MM.1S (cell line): ENCODE data around the gene CFAP45.

ENCODE experiments used
- DNase-seq: peaks from one replicate; pipeline ENCODE4 v3.0.0-alpha.2; 2015
- H2AFZ ChIP-seq: fragments of 300-600 bp; sonication (generic); 2 replicates; pipeline ENCODE4 v1.6.0; 2016; ENCODE audit warnings: antibody characterized with exemption, low read length
- H3F3A ChIP-seq: fragments of 300-600 bp; sonication (generic); 2 replicates; pipeline ENCODE4 v1.6.1; 2016; ENCODE audit warnings: mild to moderate bottlenecking, antibody characterized with exemption, low read length, moderate library complexity, mixed read lengths; ENCODE audit not compliant: insufficient read depth
- H3K27ac ChIP-seq: fragments of 300-600 bp; sonication (generic); 2 replicates; pipeline ENCODE4 v1.5.1; 2016; ENCODE audit warnings: mild to moderate bottlenecking, low read length
- H3K27me3 ChIP-seq: fragments of 300-600 bp; sonication (generic); replicated peaks from 2 replicates; pipeline ENCODE4 v1.6.0; 2016; ENCODE audit warnings: low read length; ENCODE audit not compliant: insufficient read depth
- H3K36me3 ChIP-seq: fragments of 300-600 bp; sonication (generic); replicated peaks from 2 replicates; pipeline ENCODE4 v1.6.1; 2016; ENCODE audit warnings: mild to moderate bottlenecking, low read length, mixed read lengths; ENCODE audit not compliant: insufficient read depth
- H3K4me1 ChIP-seq: fragments of 300-600 bp; sonication (generic); 2 replicates; pipeline ENCODE4 v1.6.1; 2016; ENCODE audit warnings: low read length, mixed read lengths
- H3K4me2 ChIP-seq: fragments of 300-600 bp; sonication (generic); 2 replicates; pipeline ENCODE4 v1.6.0; 2016; ENCODE audit warnings: low read depth, low read length
- H3K4me3 ChIP-seq: fragments of 300-600 bp; sonication (generic); 2 replicates; pipeline ENCODE4 v1.5.1; 2016; ENCODE audit warnings: low read length, mixed read lengths
- H3K79me2 ChIP-seq: fragments of 300-600 bp; sonication (generic); 2 replicates; pipeline ENCODE4 v1.6.1; 2016; ENCODE audit warnings: mixed run types, low read length, mixed read lengths
- H3K9ac ChIP-seq: fragments of 300-600 bp; sonication (generic); 2 replicates; pipeline ENCODE4 v1.6.1; 2016; ENCODE audit warnings: low read length, mixed read lengths
- H3K9me2 ChIP-seq: fragments of 300-600 bp; sonication (generic); replicated peaks from 2 replicates; pipeline ENCODE4 v1.6.1; 2016; ENCODE audit warnings: mild to moderate bottlenecking, low read length, mixed read lengths; ENCODE audit not compliant: insufficient read depth
- H3K9me3 ChIP-seq: fragments of 300-600 bp; sonication (generic); replicated peaks from 2 replicates; pipeline ENCODE4 v1.6.1; 2016; ENCODE audit warnings: mild to moderate bottlenecking, low read length, mixed read lengths; ENCODE audit not compliant: insufficient read depth
- H4K20me1 ChIP-seq: fragments of 300-600 bp; sonication (generic); 2 replicates; pipeline ENCODE4 v1.6.1; 2016; ENCODE audit warnings: mild to moderate bottlenecking, low read length, moderate library complexity, mixed read lengths; ENCODE audit not compliant: insufficient read depth
- EZH2 ChIP-seq: fragments of 300-600 bp; sonication (generic); optimal IDR thresholded peaks from 2 replicates; pipeline ENCODE3; 2017; ENCODE audit warnings: low read depth, mild to moderate bottlenecking, antibody characterized with exemption, low read length, mixed read lengths
- EZH2phosphoT487 ChIP-seq: fragments of 300-600 bp; sonication (generic); IDR thresholded peaks from 2 replicates; pipeline ENCODE4 v1.6.1; 2018; ENCODE audit warnings: antibody characterized with exemption, low read length
- TF ChIP-seq, protein P1 (sequence below): fragments of 300-600 bp; sonication (generic); IDR thresholded peaks from 2 replicates; pipeline ENCODE4 v1.5.1; 2016; ENCODE audit warnings: antibody characterized with exemption, low read length, mixed read lengths

CFAP45 gene

DNA sequence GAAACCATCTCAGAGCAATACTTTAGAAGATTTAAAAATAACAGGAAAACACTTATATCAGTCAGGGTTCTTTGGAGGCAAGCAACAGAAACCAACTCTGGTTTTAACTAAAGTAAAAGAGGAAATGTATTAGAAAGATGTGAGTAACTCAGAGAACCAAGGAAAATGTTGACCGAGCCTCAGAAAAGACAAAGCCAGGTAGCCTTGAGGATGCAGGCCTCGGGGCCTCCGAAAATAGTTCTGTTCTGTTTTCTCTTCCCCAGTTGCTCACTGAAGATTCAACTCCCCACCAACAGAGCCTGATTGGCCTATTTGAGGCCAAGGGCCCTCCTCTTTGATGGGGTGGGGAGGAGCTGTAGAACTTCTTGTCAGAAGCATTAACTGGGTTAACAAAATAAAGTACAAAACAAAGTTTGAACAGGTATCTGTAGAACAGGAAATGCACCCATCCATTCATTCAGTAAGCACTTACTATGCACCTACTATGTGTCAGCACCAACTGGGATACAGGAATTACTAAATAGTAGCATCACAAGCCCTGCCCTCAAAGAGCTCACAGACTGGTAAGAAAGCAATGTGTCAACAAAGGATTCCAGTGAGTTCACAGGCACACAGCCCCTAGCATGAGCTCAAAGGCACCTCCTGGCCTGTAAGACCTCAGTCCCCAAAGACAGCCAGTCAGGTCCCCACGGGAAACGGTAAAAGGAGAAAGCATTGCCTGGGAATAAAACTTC is 60.7 kb downstream of the CFAP45 start:
- H3K4me2 ChIP-seq: no peak overlapping the region
- no peaks in the 10 kb centered on the region for H3K27me3 ChIP-seq
- H3K4me1 ChIP-seq: no peaks in the 10 kb centered on the region
- no peaks in the 10 kb centered on the region for H4K20me1 ChIP-seq
- no peaks in the 10 kb centered on the region for H3K36me3 ChIP-seq
- H2AFZ ChIP-seq: no peak overlapping the region
- no peak overlapping the region for H3K9ac ChIP-seq
- no peak for DNase-seq
- no peaks in the 10 kb centered on the region for H3K9me3 ChIP-seq
- no peak overlapping the region for H3K27ac ChIP-seq
- H3F3A ChIP-seq: no peaks in the 10 kb centered on the region
- H3K9me2 ChIP-seq: no peaks in the 10 kb centered on the region
- H3K79me2 ChIP-seq: no peaks in the 10 kb centered on the region
- no peak overlapping the region for H3K4me3 ChIP-seq
- no peak for TF ChIP-seq EZH2
- no peak for TF ChIP-seq EZH2phosphoT487
- TF ChIP-seq, protein P1, sequence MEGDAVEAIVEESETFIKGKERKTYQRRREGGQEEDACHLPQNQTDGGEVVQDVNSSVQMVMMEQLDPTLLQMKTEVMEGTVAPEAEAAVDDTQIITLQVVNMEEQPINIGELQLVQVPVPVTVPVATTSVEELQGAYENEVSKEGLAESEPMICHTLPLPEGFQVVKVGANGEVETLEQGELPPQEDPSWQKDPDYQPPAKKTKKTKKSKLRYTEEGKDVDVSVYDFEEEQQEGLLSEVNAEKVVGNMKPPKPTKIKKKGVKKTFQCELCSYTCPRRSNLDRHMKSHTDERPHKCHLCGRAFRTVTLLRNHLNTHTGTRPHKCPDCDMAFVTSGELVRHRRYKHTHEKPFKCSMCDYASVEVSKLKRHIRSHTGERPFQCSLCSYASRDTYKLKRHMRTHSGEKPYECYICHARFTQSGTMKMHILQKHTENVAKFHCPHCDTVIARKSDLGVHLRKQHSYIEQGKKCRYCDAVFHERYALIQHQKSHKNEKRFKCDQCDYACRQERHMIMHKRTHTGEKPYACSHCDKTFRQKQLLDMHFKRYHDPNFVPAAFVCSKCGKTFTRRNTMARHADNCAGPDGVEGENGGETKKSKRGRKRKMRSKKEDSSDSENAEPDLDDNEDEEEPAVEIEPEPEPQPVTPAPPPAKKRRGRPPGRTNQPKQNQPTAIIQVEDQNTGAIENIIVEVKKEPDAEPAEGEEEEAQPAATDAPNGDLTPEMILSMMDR: no peak

DNA sequence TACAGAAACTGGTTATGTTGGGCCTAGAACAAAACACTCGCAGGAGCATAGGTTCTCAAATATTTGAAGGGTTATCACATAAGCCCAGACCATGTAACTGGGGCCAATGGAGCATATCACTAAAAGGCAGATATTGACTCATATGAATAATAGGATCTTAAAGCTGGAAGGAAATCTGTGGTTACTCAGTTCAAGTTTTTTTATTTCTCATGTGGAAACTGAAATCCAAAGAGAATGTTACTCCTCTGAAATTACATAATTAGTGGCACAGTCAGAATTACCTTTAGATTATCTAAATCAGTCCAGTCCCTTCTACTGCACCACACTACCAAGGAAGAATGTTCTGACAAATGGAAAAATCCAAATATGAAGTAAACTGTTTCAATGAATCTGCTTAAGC is 61.2 kb downstream of the CFAP45 start:
- Histone ChIP-seq H3K4me3 (no peak overlapping the region), H3K9ac (no peak overlapping the region), H3K27ac (no peak overlapping the region), H3F3A (no peaks in the 10 kb centered on the region), H3K27me3 (no peaks in the 10 kb centered on the region), H4K20me1 (no peaks in the 10 kb centered on the region), H3K9me3 (no peaks in the 10 kb centered on the region), H3K9me2 (no peaks in the 10 kb centered on the region), H3K4me2 (no peak overlapping the region), H3K79me2 (no peaks in the 10 kb centered on the region), H2AFZ (no peak overlapping the region), H3K4me1 (no peaks in the 10 kb centered on the region), H3K36me3 (no peaks in the 10 kb centered on the region)
- no peak for DNase-seq
- TF ChIP-seq, protein P1: no peak
- no peak for TF ChIP-seq EZH2
- no peak for TF ChIP-seq EZH2phosphoT487

DNA sequence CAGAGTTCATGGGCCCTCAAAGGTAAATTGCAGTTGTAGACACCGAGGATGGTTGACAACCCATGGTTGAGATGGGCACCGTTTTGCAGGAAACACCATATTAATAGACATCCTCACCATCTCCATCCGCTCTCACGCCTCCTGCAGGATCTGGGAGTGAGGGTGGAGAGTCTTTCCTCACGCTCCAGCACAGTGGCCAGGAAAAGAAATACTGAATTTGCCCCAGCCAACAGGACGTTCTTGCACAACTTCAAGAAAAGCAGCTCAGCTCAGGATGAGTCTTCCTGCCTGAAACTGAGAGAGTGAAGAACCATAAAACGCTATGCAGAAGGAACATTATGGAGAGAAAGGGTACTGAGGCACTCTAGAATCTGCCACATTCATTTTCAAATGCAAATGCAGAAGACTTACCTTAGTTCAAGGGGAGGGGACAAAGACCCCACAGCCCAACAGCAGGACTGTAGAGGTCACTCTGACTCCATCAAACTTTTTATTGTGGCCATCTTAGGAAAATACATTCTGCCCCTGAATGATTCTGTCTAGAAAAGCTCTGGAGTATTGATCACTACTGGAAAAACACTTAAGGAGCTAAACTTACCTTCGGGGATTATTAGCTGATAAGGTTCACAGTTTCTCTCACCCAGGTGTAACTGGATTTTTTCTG is 64.0 kb downstream of the CFAP45 start:
- TF ChIP-seq, protein P1: peak; percentile 40
- no peak for TF ChIP-seq EZH2
- no peak for TF ChIP-seq EZH2phosphoT487
- Histone ChIP-seq H3K79me2 (no peaks in the 10 kb centered on the region), H3K36me3 (no peaks in the 10 kb centered on the region), H3F3A (no peaks in the 10 kb centered on the region), H3K4me3 (no peak overlapping the region), H3K9me2 (no peaks in the 10 kb centered on the region), H4K20me1 (no peaks in the 10 kb centered on the region), H3K4me2 (no peak overlapping the region), H3K9ac (no peak overlapping the region), H3K27ac (no peak overlapping the region), H3K4me1 (no peaks in the 10 kb centered on the region), H3K9me3 (no peaks in the 10 kb centered on the region), H2AFZ (no peak overlapping the region), H3K27me3 (no peaks in the 10 kb centered on the region)
- no peak for DNase-seq
